ENCODE results near the gene CSPG4.

DNA sequence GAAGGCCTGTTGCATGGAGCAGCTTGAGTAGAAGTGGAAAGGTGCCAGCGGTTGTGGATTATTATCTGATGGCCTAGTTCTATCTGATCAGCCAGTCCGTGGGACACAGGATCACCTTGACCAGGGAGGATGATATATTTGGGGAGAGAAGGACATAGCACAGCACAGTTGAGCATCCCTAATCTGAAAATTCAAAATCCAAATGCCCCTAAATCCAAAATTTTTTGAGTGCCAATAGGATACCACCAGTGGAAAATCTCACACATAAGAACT lies 6.0 kb downstream of the CSPG4 start:
- TF ChIP-seq, protein P1, sequence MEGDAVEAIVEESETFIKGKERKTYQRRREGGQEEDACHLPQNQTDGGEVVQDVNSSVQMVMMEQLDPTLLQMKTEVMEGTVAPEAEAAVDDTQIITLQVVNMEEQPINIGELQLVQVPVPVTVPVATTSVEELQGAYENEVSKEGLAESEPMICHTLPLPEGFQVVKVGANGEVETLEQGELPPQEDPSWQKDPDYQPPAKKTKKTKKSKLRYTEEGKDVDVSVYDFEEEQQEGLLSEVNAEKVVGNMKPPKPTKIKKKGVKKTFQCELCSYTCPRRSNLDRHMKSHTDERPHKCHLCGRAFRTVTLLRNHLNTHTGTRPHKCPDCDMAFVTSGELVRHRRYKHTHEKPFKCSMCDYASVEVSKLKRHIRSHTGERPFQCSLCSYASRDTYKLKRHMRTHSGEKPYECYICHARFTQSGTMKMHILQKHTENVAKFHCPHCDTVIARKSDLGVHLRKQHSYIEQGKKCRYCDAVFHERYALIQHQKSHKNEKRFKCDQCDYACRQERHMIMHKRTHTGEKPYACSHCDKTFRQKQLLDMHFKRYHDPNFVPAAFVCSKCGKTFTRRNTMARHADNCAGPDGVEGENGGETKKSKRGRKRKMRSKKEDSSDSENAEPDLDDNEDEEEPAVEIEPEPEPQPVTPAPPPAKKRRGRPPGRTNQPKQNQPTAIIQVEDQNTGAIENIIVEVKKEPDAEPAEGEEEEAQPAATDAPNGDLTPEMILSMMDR (IDR thresholded peaks at IDR 0.05; ENCODE audit: control extremely low read depth in 1 of 3, insufficient read depth in 1 of 3, low read depth in 1 of 3, low read length in 3 of 3): no peak
- TF ChIP-seq POLR2A (IDR thresholded peaks at IDR 0.05; ENCODE audit: control extremely low read depth in 1 of 2, low read depth in 2 of 2, low read length in 2 of 2) (no peak), EP300 (IDR thresholded peaks at IDR 0.05; ENCODE audit: borderline replicate concordance in 1 of 2, low read depth in 2 of 2, low read length in 2 of 2) (no peak), YY1 (IDR thresholded peaks at IDR 0.05; ENCODE audit: low read depth, low read length) (no peak)

Measured in H1 (cell line).